ENCODE results near the gene RIMS1. TPM values are rescaled to one million over a fixed set of nuclear protein-coding genes. Genes with fewer than 3 reads are reported as not detected.

Gene RIMS1
- total and polyA plus RNA-seq, 2 donors (not counting 3 experiments of a cell fraction or from before 2014, with no cell fraction given), result 0.15 TPM; not detected in 1

DNA sequence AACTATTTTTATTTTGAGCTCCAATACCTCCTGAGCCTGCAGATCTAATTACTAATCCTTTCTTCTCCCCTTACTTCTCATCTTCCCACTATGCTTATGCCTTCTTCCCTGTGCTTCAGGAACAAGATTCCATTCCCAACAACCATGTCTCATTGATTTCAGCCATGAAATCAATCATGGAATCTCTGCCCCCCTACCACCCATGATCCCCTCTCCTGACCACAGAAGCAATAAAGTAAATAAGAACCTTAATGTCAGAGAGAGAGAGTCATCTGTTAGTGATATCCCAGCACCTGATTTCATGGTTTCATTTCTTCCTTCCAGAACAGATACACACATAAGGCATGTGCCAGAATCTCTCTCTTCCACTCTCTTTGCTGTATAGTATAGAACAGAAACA lies 395.9 kb downstream of the RIMS1 start:
- DNase-seq (ENCODE audit: low read depth, low spot score) (no peak), FAIRE-seq (no peak)
- Histone ChIP-seq H3K9me1 (replicated peaks; ENCODE audit: control insufficient read depth, extremely low read depth, insufficient read depth, low read length) (no peaks in the 10 kb centered on the region), H2AFZ (ENCODE audit: low read depth, low read length) (no peak overlapping the region), H4K20me1 (replicated peaks; ENCODE audit: control insufficient read depth, extremely low read depth, insufficient read depth, low read length) (no peaks in the 10 kb centered on the region), H3K4me3 (replicated peaks in 1 of 3; ENCODE audit: insufficient read depth in 1 of 3, low read depth in 1 of 3, low read length in 3 of 3) (no peak overlapping the region), H3K79me2 (ENCODE audit: control insufficient read depth, insufficient read depth, low read length) (no peaks in the 10 kb centered on the region), H3K27me3 (ENCODE audit: control insufficient read depth in 2 of 2, insufficient read depth in 2 of 2, low read length in 2 of 2) (no peaks in the 10 kb centered on the region), H3K36me3 (ENCODE audit: control insufficient read depth in 2 of 2, extremely low read depth in 1 of 2, insufficient read depth in 2 of 2, low read length in 2 of 2) (no peaks in the 10 kb centered on the region), H3K4me1 (ENCODE audit: control insufficient read depth, extremely low read depth, insufficient read depth, low read length) (peaks cover 8% of the 10 kb centered on the region), H3K9ac (replicated peaks; ENCODE audit: extremely low read depth, insufficient read depth, low read length) (no peak overlapping the region), H3K27ac (ENCODE audit: insufficient read depth, low read depth, low read length) (no peak overlapping the region), H3K9me3 (replicated peaks; ENCODE audit: control insufficient read depth, insufficient read depth, low read length) (no peaks in the 10 kb centered on the region), H3K4me2 (ENCODE audit: insufficient read depth, low read length) (no peak overlapping the region)
- ChIA-PET POLR2A (no interaction called here), CTCF (no interaction called here)
- no peak for TF ChIP-seq POLR2A (IDR thresholded peaks at IDR 0.05; ENCODE audit: low read depth, low read length)
- TF ChIP-seq FOS (IDR thresholded peaks at IDR 0.05; ENCODE audit: borderline replicate concordance, insufficient read depth, low read length), result no peak
- TF ChIP-seq POLR2AphosphoS5 (IDR thresholded peaks at IDR 0.05; ENCODE audit: insufficient read depth, low read depth, low read length), result no peak
- no peak for TF ChIP-seq MYC (IDR thresholded peaks at IDR 0.05; ENCODE audit: low read depth, low read length)
- TF ChIP-seq, protein P1, sequence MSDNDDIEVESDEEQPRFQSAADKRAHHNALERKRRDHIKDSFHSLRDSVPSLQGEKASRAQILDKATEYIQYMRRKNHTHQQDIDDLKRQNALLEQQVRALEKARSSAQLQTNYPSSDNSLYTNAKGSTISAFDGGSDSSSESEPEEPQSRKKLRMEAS (IDR thresholded peaks at IDR 0.05; ENCODE audit: insufficient read depth, insufficient read length), result no peak
- TF ChIP-seq, protein P2, sequence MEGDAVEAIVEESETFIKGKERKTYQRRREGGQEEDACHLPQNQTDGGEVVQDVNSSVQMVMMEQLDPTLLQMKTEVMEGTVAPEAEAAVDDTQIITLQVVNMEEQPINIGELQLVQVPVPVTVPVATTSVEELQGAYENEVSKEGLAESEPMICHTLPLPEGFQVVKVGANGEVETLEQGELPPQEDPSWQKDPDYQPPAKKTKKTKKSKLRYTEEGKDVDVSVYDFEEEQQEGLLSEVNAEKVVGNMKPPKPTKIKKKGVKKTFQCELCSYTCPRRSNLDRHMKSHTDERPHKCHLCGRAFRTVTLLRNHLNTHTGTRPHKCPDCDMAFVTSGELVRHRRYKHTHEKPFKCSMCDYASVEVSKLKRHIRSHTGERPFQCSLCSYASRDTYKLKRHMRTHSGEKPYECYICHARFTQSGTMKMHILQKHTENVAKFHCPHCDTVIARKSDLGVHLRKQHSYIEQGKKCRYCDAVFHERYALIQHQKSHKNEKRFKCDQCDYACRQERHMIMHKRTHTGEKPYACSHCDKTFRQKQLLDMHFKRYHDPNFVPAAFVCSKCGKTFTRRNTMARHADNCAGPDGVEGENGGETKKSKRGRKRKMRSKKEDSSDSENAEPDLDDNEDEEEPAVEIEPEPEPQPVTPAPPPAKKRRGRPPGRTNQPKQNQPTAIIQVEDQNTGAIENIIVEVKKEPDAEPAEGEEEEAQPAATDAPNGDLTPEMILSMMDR (IDR thresholded peaks at IDR 0.05; ENCODE audit: extremely low read depth in 1 of 2, insufficient read depth in 1 of 2, low read depth in 1 of 2, low read length in 2 of 2), result no peak
- intact Hi-C loops (cut with micrococcal nuclease) (no loop called here), dilution Hi-C loops (cut with MboI; ENCODE audit: extremely low pct_ligation_motif_present, low sequenced_read_pairs) (no loop called here)
- BruUV-seq (replicated peaks), result no TSS peak

DNA sequence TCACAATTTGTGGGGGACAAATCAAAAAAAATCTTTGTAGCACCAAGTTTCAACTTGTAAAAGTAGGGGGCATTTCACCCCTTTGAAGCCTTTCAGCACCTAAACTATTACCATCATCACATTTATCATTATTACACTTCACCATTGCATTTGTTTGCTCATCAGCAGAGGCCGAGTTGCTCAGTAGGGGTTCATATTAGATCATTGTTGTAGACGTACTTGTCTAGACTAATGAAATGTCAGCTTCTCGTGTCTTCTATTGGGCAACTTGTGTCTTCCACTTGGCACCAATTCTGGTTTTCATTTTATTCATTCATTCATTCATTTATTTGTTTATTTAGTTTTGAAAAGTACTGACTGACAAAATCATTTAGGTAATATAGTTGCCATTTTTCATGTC lies 397.2 kb downstream of the RIMS1 start:
- Histone ChIP-seq H3K9me1 (replicated peaks; ENCODE audit: control insufficient read depth, extremely low read depth, insufficient read depth, low read length) (no peaks in the 10 kb centered on the region), H3K4me3 (replicated peaks in 1 of 3; ENCODE audit: insufficient read depth in 1 of 3, low read depth in 1 of 3, low read length in 3 of 3) (no peak overlapping the region), H3K9me3 (replicated peaks; ENCODE audit: control insufficient read depth, insufficient read depth, low read length) (no peaks in the 10 kb centered on the region), H3K9ac (replicated peaks; ENCODE audit: extremely low read depth, insufficient read depth, low read length) (no peak overlapping the region), H3K4me1 (ENCODE audit: control insufficient read depth, extremely low read depth, insufficient read depth, low read length) (peaks cover 9% of the 10 kb centered on the region), H3K79me2 (ENCODE audit: control insufficient read depth, insufficient read depth, low read length) (no peaks in the 10 kb centered on the region), H3K27ac (ENCODE audit: insufficient read depth, low read depth, low read length) (no peak overlapping the region), H4K20me1 (replicated peaks; ENCODE audit: control insufficient read depth, extremely low read depth, insufficient read depth, low read length) (no peaks in the 10 kb centered on the region), H3K4me2 (ENCODE audit: insufficient read depth, low read length) (no peak overlapping the region), H3K27me3 (ENCODE audit: control insufficient read depth in 2 of 2, insufficient read depth in 2 of 2, low read length in 2 of 2) (no peaks in the 10 kb centered on the region), H3K36me3 (ENCODE audit: control insufficient read depth in 2 of 2, extremely low read depth in 1 of 2, insufficient read depth in 2 of 2, low read length in 2 of 2) (no peaks in the 10 kb centered on the region), H2AFZ (ENCODE audit: low read depth, low read length) (no peak overlapping the region)
- intact Hi-C loops (cut with micrococcal nuclease), result no loop called here
- no peak for FAIRE-seq
- no peak for DNase-seq (ENCODE audit: low read depth, low spot score)
- dilution Hi-C loops (cut with MboI; ENCODE audit: extremely low pct_ligation_motif_present, low sequenced_read_pairs), result no loop called here
- TF ChIP-seq POLR2A (IDR thresholded peaks at IDR 0.05; ENCODE audit: low read depth, low read length) (no peak), MYC (IDR thresholded peaks at IDR 0.05; ENCODE audit: low read depth, low read length) (no peak), GATA2 (IDR thresholded peaks at IDR 0.05; ENCODE audit: insufficient read depth, insufficient read length, low read depth, low read length) (no peak), JUN (IDR thresholded peaks at IDR 0.05; ENCODE audit: borderline replicate concordance, insufficient read depth, insufficient read length, low read depth) (no peak), FOS (IDR thresholded peaks at IDR 0.05; ENCODE audit: borderline replicate concordance, insufficient read depth, low read length) (no peak), EZH2 (IDR thresholded peaks at IDR 0.05; ENCODE audit: borderline replicate concordance, low read depth, low read length, severe bottlenecking) (no peak), POLR2AphosphoS5 (IDR thresholded peaks at IDR 0.05; ENCODE audit: insufficient read depth, low read depth, low read length) (no peak)
- TF ChIP-seq, protein P2 (IDR thresholded peaks at IDR 0.05; ENCODE audit: extremely low read depth in 1 of 2, insufficient read depth in 1 of 2, low read depth in 1 of 2, low read length in 2 of 2), result no peak
- TF ChIP-seq, protein P1 (IDR thresholded peaks at IDR 0.05; ENCODE audit: insufficient read depth, insufficient read length), result no peak
- ChIA-PET POLR2A (no interaction called here), CTCF (interaction anchor here (1.0 kb wide), 1 partner anchor 80 kb away, joined by 3 read pairs; no protein-coding TSS in a partner anchor)
- no TSS peak for BruUV-seq (replicated peaks)
